ENCODE measurements around the gene CERS6. TPM values are rescaled to one million over a fixed set of nuclear protein-coding genes. Genes with fewer than 3 reads are reported as not detected.
"Not testable (repeated sequence)": the region's sequence is repeated elsewhere in the genome, so short reads cannot be mapped to it uniquely, and the experiment has no call there.

CERS6 gene
- total and polyA plus RNA-seq, 2 donors from 2014 or later = 9.4 to 18.8 TPM

DNA sequence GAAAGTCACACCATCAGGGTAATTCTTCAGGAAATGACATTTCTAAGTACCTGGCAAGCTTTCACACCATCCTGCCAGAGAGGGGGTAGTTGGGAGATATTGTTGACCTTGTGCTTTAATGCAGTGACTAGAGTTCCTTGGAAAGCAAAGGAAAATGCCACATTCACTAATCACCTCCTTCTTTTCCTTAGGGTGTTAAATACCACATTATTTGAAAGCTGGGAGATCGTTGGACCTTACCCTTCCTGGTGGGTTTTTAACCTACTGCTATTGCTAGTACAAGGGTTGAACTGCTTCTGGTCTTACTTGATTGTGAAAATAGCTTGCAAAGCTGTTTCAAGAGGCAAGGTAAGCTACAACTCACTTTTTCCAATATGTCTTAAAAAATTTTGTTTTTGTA, 309.3 kb downstream of the CERS6 start:
- Histone ChIP-seq H3K9ac (ENCODE audit: low read length in 3 of 3) (no peak overlapping the region), H3K9me3 (ENCODE audit: control insufficient read depth in 2 of 3, insufficient read depth in 1 of 3, low read length in 3 of 3) (no peaks in the 10 kb centered on the region), H3K27ac (ENCODE audit: low read depth in 2 of 2, low read length in 2 of 2) (no peak overlapping the region), H3K4me3 (ENCODE audit: low read length in 3 of 3) (no peak overlapping the region), H3K27me3 (ENCODE audit: control insufficient read depth, insufficient read depth, low read length) (no peaks in the 10 kb centered on the region), H3K4me1 (ENCODE audit: control insufficient read depth in 2 of 3, insufficient read depth in 2 of 3, low read depth in 1 of 3, low read length in 3 of 3) (peaks cover 0 to 3% (median 0%) of the 10 kb centered on the region in 3 donors), H3K36me3 (ENCODE audit: control insufficient read depth in 2 of 3, insufficient read depth in 3 of 3, low read length in 3 of 3) (no peaks in the 10 kb centered on the region)
- intact Hi-C loops (cut with DNase I) = no loop called here
- DNase-seq = no peak
- no peak for TF ChIP-seq CTCF (IDR thresholded peaks at IDR 0.05; ENCODE audit: borderline replicate concordance, extremely low read depth, insufficient read depth)
- no peak for FAIRE-seq

DNA sequence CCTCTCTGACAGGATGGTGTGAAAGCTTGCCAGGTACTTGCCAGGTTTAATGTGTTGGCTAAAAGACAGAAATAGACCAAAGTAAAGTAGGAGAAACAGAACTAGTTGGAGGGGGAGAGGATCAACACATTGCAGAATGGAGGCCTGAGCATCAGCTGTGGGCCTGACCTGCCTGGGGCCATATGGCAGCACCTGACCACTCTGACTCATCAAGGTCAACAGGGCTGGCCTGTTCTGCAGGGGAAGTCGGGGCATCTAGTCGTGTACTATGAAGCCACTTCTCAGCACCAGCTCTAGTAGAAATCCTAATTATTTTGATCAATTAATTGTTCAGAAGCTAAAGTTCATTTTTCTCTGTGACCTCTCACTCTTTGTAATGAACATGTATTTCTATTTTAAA, 310.5 kb downstream of the CERS6 start:
- intact Hi-C loops (cut with DNase I) = no loop called here
- Histone ChIP-seq H3K9ac (ENCODE audit: low read length in 3 of 3) (no peak overlapping the region), H3K4me1 (ENCODE audit: control insufficient read depth in 2 of 3, insufficient read depth in 2 of 3, low read depth in 1 of 3, low read length in 3 of 3) (peaks cover 0 to 3% (median 0%) of the 10 kb centered on the region in 3 donors), H3K9me3 (ENCODE audit: control insufficient read depth in 2 of 3, insufficient read depth in 1 of 3, low read length in 3 of 3) (no peaks in the 10 kb centered on the region), H3K27me3 (ENCODE audit: control insufficient read depth, insufficient read depth, low read length) (no peaks in the 10 kb centered on the region), H3K36me3 (ENCODE audit: control insufficient read depth in 2 of 3, insufficient read depth in 3 of 3, low read length in 3 of 3) (no peaks in the 10 kb centered on the region), H3K27ac (ENCODE audit: low read depth in 2 of 2, low read length in 2 of 2) (no peak overlapping the region), H3K4me3 (ENCODE audit: low read length in 3 of 3) (no peak overlapping the region)
- DNase-seq (no peak), FAIRE-seq (no peak)
- TF ChIP-seq CTCF (IDR thresholded peaks at IDR 0.05; ENCODE audit: borderline replicate concordance, extremely low read depth, insufficient read depth) = no peak

DNA sequence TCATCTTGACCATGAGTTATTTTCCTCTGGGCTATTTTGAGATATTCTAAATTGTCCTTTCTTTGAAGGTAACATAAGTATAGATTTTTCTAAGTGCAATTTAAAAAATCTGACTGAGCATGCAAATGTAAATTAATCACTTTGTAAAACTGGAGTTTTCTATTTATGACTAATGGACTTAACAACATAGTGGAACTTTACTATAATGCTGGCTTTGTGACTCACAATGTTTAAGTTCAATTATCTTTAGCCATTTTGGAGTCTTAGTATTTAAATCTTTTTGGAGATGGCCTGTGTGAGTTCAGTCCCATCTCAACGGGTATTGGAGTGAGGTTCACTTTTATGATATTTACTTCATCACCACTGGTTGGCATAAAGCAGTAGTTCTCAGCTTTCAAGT, 311.2 kb downstream of the CERS6 start:
- intact Hi-C loops (cut with DNase I) = no loop called here
- FAIRE-seq (no peak), DNase-seq (no peak)
- no peak for TF ChIP-seq CTCF (IDR thresholded peaks at IDR 0.05; ENCODE audit: borderline replicate concordance, extremely low read depth, insufficient read depth)
- H3K27ac ChIP-seq (ENCODE audit: low read depth in 2 of 2, low read length in 2 of 2) = no peak overlapping the region
- no peak overlapping the region for H3K9ac ChIP-seq (ENCODE audit: low read length in 3 of 3)
- no peaks in the 10 kb centered on the region for H3K36me3 ChIP-seq (ENCODE audit: control insufficient read depth in 2 of 3, insufficient read depth in 3 of 3, low read length in 3 of 3)
- no peaks in the 10 kb centered on the region for H3K9me3 ChIP-seq (ENCODE audit: control insufficient read depth in 2 of 3, insufficient read depth in 1 of 3, low read length in 3 of 3)
- H3K27me3 ChIP-seq (ENCODE audit: control insufficient read depth, insufficient read depth, low read length) = no peaks in the 10 kb centered on the region
- peaks cover 0 to 3% (median 0%) of the 10 kb centered on the region in 3 donors for H3K4me1 ChIP-seq (ENCODE audit: control insufficient read depth in 2 of 3, insufficient read depth in 2 of 3, low read depth in 1 of 3, low read length in 3 of 3)
- H3K4me3 ChIP-seq (ENCODE audit: low read length in 3 of 3) = no peak overlapping the region

- DNase-seq; H3K27me3 ChIP-seq (ENCODE audit: control insufficient read depth, insufficient read depth, low read length); FAIRE-seq; H3K9ac ChIP-seq (ENCODE audit: low read length in 3 of 3); H3K9me3 ChIP-seq (ENCODE audit: control insufficient read depth in 2 of 3, insufficient read depth in 1 of 3, low read length in 3 of 3); H3K36me3 ChIP-seq (ENCODE audit: control insufficient read depth in 2 of 3, insufficient read depth in 3 of 3, low read length in 3 of 3); H3K4me1 ChIP-seq (ENCODE audit: control insufficient read depth in 2 of 3, insufficient read depth in 2 of 3, low read depth in 1 of 3, low read length in 3 of 3); H3K4me3 ChIP-seq (ENCODE audit: low read length in 3 of 3); H3K27ac ChIP-seq (ENCODE audit: low read depth in 2 of 2, low read length in 2 of 2); intact Hi-C loops (cut with DNase I): not testable (repeated sequence)
These were observed 312.3 kb downstream of the CERS6 start for GRCh38 chr2:168768357-168768756.

All from kidney (tissue), 14 donors.